ENCODE measurements around the gene PPIF.

The PPIF gene

GRCh38 chr10:79300711-79301110 lies 46.6 kb upstream of the PPIF start:
- no peak overlapping the region for H3K27ac ChIP-seq (ENCODE audit: low read depth, low read length)

DNA sequence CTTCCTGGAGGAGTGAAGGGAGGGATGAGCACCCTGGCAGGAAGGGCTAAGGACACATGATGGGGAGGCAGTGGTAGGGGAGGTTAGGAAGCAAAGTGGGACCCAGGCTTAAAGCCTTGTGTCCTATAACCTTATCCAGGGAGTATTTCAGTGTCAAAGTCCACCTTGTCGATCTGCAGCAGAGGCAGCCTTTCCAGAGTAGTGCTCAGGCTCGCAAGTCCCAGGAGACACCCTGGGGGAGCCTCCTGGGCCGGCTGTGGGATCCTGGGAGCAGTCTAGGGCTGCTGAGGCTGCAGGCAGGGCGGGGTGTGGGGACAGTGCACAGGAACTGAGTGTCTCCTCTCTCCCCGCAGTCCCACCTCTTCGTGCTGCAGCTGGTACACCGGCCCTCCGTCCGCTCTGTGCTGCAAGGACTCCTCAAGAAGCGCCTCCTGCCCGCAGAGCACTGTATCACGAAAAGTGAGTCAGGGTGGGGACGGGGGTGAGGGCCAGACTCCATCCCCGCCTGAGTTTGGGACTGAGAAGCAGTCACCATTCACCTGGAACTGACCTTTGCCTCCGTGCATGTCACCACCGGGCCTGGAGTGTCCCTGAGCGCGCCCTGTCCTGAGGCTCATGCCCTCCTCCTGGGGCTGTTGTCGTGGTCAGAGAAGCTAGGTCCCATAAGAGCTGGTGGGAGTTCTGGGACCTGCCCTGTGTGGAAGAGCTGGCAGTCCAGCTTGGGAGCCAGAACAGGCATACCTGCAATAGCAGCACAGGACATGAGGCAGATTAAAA lies 45.3 kb upstream of the PPIF start:
- H3K4me1 ChIP-seq (ENCODE audit: control insufficient read depth, low read length): no peaks in the 10 kb centered on the region
- H3K27me3 ChIP-seq (ENCODE audit: control insufficient read depth, low read length): no peaks in the 10 kb centered on the region
- H3K9me3 ChIP-seq (ENCODE audit: control insufficient read depth, insufficient read depth, low read length): no peaks in the 10 kb centered on the region
- H3K9me2 ChIP-seq (replicated peaks; ENCODE audit: control insufficient read depth, low read length): no peaks in the 10 kb centered on the region
- TF ChIP-seq CTCF (IDR thresholded peaks at IDR 0.05; ENCODE audit: low read depth, low read length, poor library complexity, severe bottlenecking): no peak
- no peak for TF ChIP-seq EZH2phosphoT487 (IDR thresholded peaks at IDR 0.05; ENCODE audit: borderline replicate concordance, low read length)
- no peak overlapping the region for H3K27ac ChIP-seq (ENCODE audit: low read depth, low read length)
- H3F3A ChIP-seq (ENCODE audit: control insufficient read depth, insufficient read depth): no peaks in the 10 kb centered on the region
- no peak overlapping the region for H3K4me2 ChIP-seq (ENCODE audit: low read length)
- H3K4me3 ChIP-seq (ENCODE audit: low read length): no peak overlapping the region
- H4K20me1 ChIP-seq (ENCODE audit: control insufficient read depth, insufficient read depth, low read depth, low read length): no peaks in the 10 kb centered on the region
- H3K79me2 ChIP-seq (ENCODE audit: control insufficient read depth, low read length): no peaks in the 10 kb centered on the region
- peaks cover 35% of the 10 kb centered on the region for H3K36me3 ChIP-seq (ENCODE audit: control insufficient read depth, low read length)

More at GRCh38 chr10:79300711-79301110, 46.6 kb upstream of the PPIF start:
- H4K20me1 ChIP-seq (ENCODE audit: control insufficient read depth, insufficient read depth, low read depth, low read length): no peaks in the 10 kb centered on the region
- H3F3A ChIP-seq (ENCODE audit: control insufficient read depth, insufficient read depth): no peaks in the 10 kb centered on the region
- H3K4me3 ChIP-seq (ENCODE audit: low read length): no peak overlapping the region
- H3K9me2 ChIP-seq (replicated peaks; ENCODE audit: control insufficient read depth, low read length): no peaks in the 10 kb centered on the region
- no peaks in the 10 kb centered on the region for H3K4me1 ChIP-seq (ENCODE audit: control insufficient read depth, low read length)
- no peaks in the 10 kb centered on the region for H3K27me3 ChIP-seq (ENCODE audit: control insufficient read depth, low read length)
- no peaks in the 10 kb centered on the region for H3K79me2 ChIP-seq (ENCODE audit: control insufficient read depth, low read length)
- H3K9me3 ChIP-seq (ENCODE audit: control insufficient read depth, insufficient read depth, low read length): no peaks in the 10 kb centered on the region
- TF ChIP-seq EZH2phosphoT487 (IDR thresholded peaks at IDR 0.05; ENCODE audit: borderline replicate concordance, low read length): no peak
- no peak for TF ChIP-seq CTCF (IDR thresholded peaks at IDR 0.05; ENCODE audit: low read depth, low read length, poor library complexity, severe bottlenecking)
- peaks cover 39% of the 10 kb centered on the region for H3K36me3 ChIP-seq (ENCODE audit: control insufficient read depth, low read length)
- no peak overlapping the region for H3K4me2 ChIP-seq (ENCODE audit: low read length)

DNA sequence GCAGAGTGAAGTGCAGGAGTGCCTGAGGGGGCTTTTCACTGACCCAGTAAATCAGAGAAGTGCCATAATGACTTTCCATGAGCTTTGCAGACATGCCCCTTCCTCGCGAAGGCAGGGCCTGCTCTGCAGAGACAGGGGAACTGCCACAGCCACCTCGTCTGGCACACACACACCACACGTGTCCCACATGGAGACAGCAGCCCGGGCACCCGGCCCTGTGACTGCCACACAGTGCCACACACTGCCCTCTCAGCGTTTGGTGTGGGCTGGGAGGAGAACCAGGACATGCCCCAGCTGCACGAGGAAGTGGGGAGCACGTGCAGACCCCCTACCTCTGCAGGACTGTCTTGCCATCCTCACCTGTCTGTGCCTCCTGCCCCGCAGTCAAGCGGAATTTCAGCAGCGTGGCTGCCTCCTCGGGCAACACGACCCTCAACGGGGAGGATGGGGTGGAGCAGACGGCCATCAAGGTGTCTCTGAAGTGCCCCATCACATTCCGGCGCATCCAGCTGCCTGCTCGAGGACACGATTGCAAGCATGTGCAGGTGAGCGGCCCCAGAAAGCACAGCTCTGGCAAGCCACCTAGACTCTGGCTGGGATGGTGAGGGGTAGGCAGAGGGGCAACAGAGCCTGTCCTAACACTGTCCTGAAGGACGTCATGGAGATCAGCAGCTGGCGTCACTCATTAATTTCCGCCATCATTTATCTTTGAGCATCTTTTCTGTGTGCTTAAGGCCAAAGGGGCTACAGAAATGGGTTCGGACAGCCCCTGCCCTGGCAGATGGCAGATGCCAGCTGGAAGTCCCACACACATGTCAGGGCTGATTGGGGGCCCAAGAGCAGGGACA lies 43.4 kb upstream of the PPIF start:
- no peak for TF ChIP-seq CTCF (IDR thresholded peaks at IDR 0.05; ENCODE audit: low read depth, low read length, poor library complexity, severe bottlenecking)
- TF ChIP-seq EZH2phosphoT487 (IDR thresholded peaks at IDR 0.05; ENCODE audit: borderline replicate concordance, low read length): no peak
- Histone ChIP-seq H3K9me3 (ENCODE audit: control insufficient read depth, insufficient read depth, low read length) (no peaks in the 10 kb centered on the region), H3K27me3 (ENCODE audit: control insufficient read depth, low read length) (no peaks in the 10 kb centered on the region), H3K9me2 (replicated peaks; ENCODE audit: control insufficient read depth, low read length) (no peaks in the 10 kb centered on the region), H4K20me1 (ENCODE audit: control insufficient read depth, insufficient read depth, low read depth, low read length) (no peaks in the 10 kb centered on the region; the same call in 1 of the 2 replicates), H3K4me1 (ENCODE audit: control insufficient read depth, low read length) (no peaks in the 10 kb centered on the region), H3K27ac (ENCODE audit: low read depth, low read length) (no peak overlapping the region), H3K79me2 (ENCODE audit: control insufficient read depth, low read length) (no peaks in the 10 kb centered on the region), H3K4me3 (ENCODE audit: low read length) (no peak overlapping the region), H3K36me3 (ENCODE audit: control insufficient read depth, low read length) (peaks cover 41% of the 10 kb centered on the region), H3F3A (ENCODE audit: control insufficient read depth, insufficient read depth) (no peaks in the 10 kb centered on the region), H3K4me2 (ENCODE audit: low read length) (no peak overlapping the region)
